GF-D8 (cell line): Measurements from ENCODE around the gene FAM131A.

Experiments
- DNase-seq: peaks from one replicate; lab custom pipeline; 2025; lab: John Stamatoyannopoulos, UW

FAM131A gene

GRCh38 chr3:184358124-184358767, 20.8 kb downstream of the FAM131A start:
- no peak for DNase-seq

- DNase-seq = no peak
These were observed 21.5 kb downstream of the FAM131A start for GRCh38 chr3:184358921-184359350.

GRCh38 chr3:184359610-184360009, 22.2 kb downstream of the FAM131A start:
- DNase-seq = no peak

- DNase-seq = no peak
These were observed 22.9 kb downstream of the FAM131A start for GRCh38 chr3:184360070-184360928.

GRCh38 chr3:184360929-184361531, 23.6 kb downstream of the FAM131A start:
- DNase-seq = no peak

- DNase-seq = no peak
These were observed 24.1 kb downstream of the FAM131A start, which contains the start of the genes CLCN2 and POLR2H for GRCh38 chr3:184361532-184361931. TSS of gene CLCN2 (minus strand) at chr3:184361605. CDS start at chr3:184361479, 126 bp downstream. TSS of gene POLR2H (plus strand) at chr3:184361710. CDS start at chr3:184363493, 1,783 bp downstream.

GRCh38 chr3:184361932-184362667, 24.7 kb downstream of the FAM131A start:
- peak; percentile 24 for DNase-seq

GRCh38 chr3:184362668-184363546, 25.5 kb downstream of the FAM131A start:
- DNase-seq = peak; percentile 97

GRCh38 chr3:184366619-184367289, 29.4 kb downstream of the FAM131A start:
- DNase-seq = no peak

- DNase-seq = no peak
These were observed 30.7 kb downstream of the FAM131A start for GRCh38 chr3:184368116-184368515.

- no peak for DNase-seq
These were observed 31.3 kb downstream of the FAM131A start for GRCh38 chr3:184368586-184369183.

- peak; percentile 55 for DNase-seq
These were observed 34.2 kb downstream of the FAM131A start for GRCh38 chr3:184371570-184372018.

- no peak for DNase-seq
These were observed 35.0 kb downstream of the FAM131A start for GRCh38 chr3:184372296-184372821.

- DNase-seq = no peak
These were observed 35.5 kb downstream of the FAM131A start for GRCh38 chr3:184372911-184373310.

- no peak for DNase-seq
These were observed 36.0 kb downstream of the FAM131A start for GRCh38 chr3:184373422-184373821.

- DNase-seq = no peak
These were observed 38.5 kb downstream of the FAM131A start for GRCh38 chr3:184375747-184376461.

- DNase-seq = no peak
These were observed 40.0 kb downstream of the FAM131A start for GRCh38 chr3:184377374-184377773.

- no peak for DNase-seq
These were observed 40.6 kb downstream of the FAM131A start, which contains the start of gene THPO for GRCh38 chr3:184377882-184378445. TSS of gene THPO (minus strand) at chr3:184378207. CDS start at chr3:184376259, 1,948 bp downstream.
